HepG2 (cell line): ENCODE measurements around the gene AMD1. TPM values are rescaled to one million over a fixed set of nuclear protein-coding genes. Genes with fewer than 3 reads are reported as not detected.

ENCODE experiments used
- BRD4 ChIP-seq: sonication (generic); formaldehyde crosslinking; IDR thresholded peaks from 2 replicates; pipeline ENCODE4 v1.4.0; 2020; ENCODE audit warnings: missing genetic modification reagents
- DZIP1 ChIP-seq: sonication (generic); formaldehyde crosslinking; IDR thresholded peaks from 2 replicates; pipeline ENCODE4 v1.5.0; 2020; ENCODE audit warnings: mild to moderate bottlenecking, missing genetic modification reagents
- GMEB2 ChIP-seq: IDR thresholded peaks from 2 replicates; pipeline ENCODE4 v1.6.1; 2016; ENCODE audit warnings: missing biosample characterization, missing genetic modification reagents, low read depth
- KDM6A ChIP-seq: IDR thresholded peaks from 2 replicates; pipeline ENCODE4 v1.6.1; 2016; ENCODE audit warnings: low read depth
- KLF6 ChIP-seq: IDR thresholded peaks from 2 replicates; pipeline ENCODE4 v1.8.0; 2016; ENCODE audit warnings: missing biosample characterization, missing genetic modification reagents
- KLF9 ChIP-seq: IDR thresholded peaks from 2 replicates; pipeline ENCODE4 v1.6.1; 2016; ENCODE audit warnings: low read depth
- NCOA1 ChIP-seq: sonication (generic); formaldehyde crosslinking; IDR thresholded peaks from 2 replicates; pipeline ENCODE4 v1.9.0; 2021; ENCODE audit warnings: missing genetic modification reagents
- NFE2L2 ChIP-seq: fragments of 150-350 bp; IDR thresholded peaks from 2 replicates; pipeline ENCODE4 v1.6.1; 2014; ENCODE audit warnings: low read length
- NFRKB ChIP-seq: fragments of 450-650 bp; IDR thresholded peaks from 2 replicates; pipeline ENCODE4 v1.6.1; 2017
- NR2C2 ChIP-seq: sonication (generic); formaldehyde crosslinking; IDR thresholded peaks from 2 replicates; pipeline ENCODE4 v1.4.0; 2020; ENCODE audit warnings: missing genetic modification reagents, mild to moderate bottlenecking, moderate library complexity, borderline replicate concordance
- RFX1 ChIP-seq: fragments of 450-650 bp; IDR thresholded peaks from 2 replicates; pipeline ENCODE4 v1.6.1; 2017
- SMAD9 ChIP-seq: sonication (generic); formaldehyde crosslinking; IDR thresholded peaks from 2 replicates; pipeline ENCODE4 v1.5.1; 2020; ENCODE audit warnings: mild to moderate bottlenecking, missing genetic modification reagents
- ZBTB25 ChIP-seq: IDR thresholded peaks from 2 replicates; pipeline ENCODE4 v1.6.1; 2018; ENCODE audit warnings: missing genetic modification reagents
- ZFP82 ChIP-seq: sonication (generic); formaldehyde crosslinking; IDR thresholded peaks from 2 replicates; pipeline ENCODE4 v1.5.1; 2020; ENCODE audit warnings: mild to moderate bottlenecking, missing genetic modification reagents, borderline replicate concordance
- ZKSCAN5 ChIP-seq: sonication (generic); formaldehyde crosslinking; IDR thresholded peaks from 2 replicates; pipeline ENCODE4 v1.5.1; 2020; ENCODE audit warnings: mild to moderate bottlenecking, missing genetic modification reagents
- ZMAT3 ChIP-seq: sonication (generic); formaldehyde crosslinking; conservative IDR thresholded peaks from 2 replicates; pipeline ENCODE4 v1.7.0; 2021; ENCODE audit warnings: missing genetic modification reagents
- ZNF10 ChIP-seq: sonication (generic); formaldehyde crosslinking; IDR thresholded peaks from 2 replicates; pipeline ENCODE4 v1.4.0; 2020; ENCODE audit warnings: mild to moderate bottlenecking, low read depth, missing genetic modification reagents, borderline replicate concordance
- ZNF414 ChIP-seq: sonication (generic); formaldehyde crosslinking; IDR thresholded peaks from 2 replicates; pipeline ENCODE4 v1.5.0; 2020; ENCODE audit warnings: missing genetic modification reagents
- ZNF552 ChIP-seq: sonication (generic); formaldehyde crosslinking; IDR thresholded peaks from 2 replicates; pipeline ENCODE4 v1.9.0; 2022; ENCODE audit warnings: missing genetic modification reagents, mild to moderate bottlenecking, borderline replicate concordance
- ZNF589 ChIP-seq: sonication (generic); formaldehyde crosslinking; conservative IDR thresholded peaks from 2 replicates; pipeline ENCODE4 v1.8.0; 2022; ENCODE audit warnings: mild to moderate bottlenecking, moderate library complexity, missing genetic modification reagents
- ZNF703 ChIP-seq: sonication (generic); formaldehyde crosslinking; IDR thresholded peaks from 2 replicates; pipeline ENCODE4 v1.5.1; 2020; ENCODE audit warnings: missing genetic modification reagents, mild to moderate bottlenecking, moderate library complexity, borderline replicate concordance
- ZNF770 ChIP-seq: sonication (generic); formaldehyde crosslinking; IDR thresholded peaks from 2 replicates; pipeline ENCODE4 v1.5.0; 2020; ENCODE audit warnings: mild to moderate bottlenecking, missing genetic modification reagents
- ZNF777 ChIP-seq: sonication (generic); formaldehyde crosslinking; IDR thresholded peaks from 2 replicates; pipeline ENCODE4 v1.4.0; 2020; ENCODE audit warnings: missing genetic modification reagents
- polyA plus RNA-seq, 8 experiments: library from polyadenylated mRNA; depleted of rRNA in 3 of 8; stranded (reverse) in 7 of 8; unstranded in 1 of 8; fragments of >200 nt; fragmentation: Illumina TruSeq in 4 of 8; extraction: Trizol in 4 of 8; gene quantifications; 2 replicates each; pipeline versions ENCODE4 v1.2.1 to v1.2.3, GENCODE V29; 2011 to 2016; ENCODE audit warnings: low read depth in 4 of 8, missing spikeins in 1 of 8, mixed read lengths in 1 of 8; ENCODE audit not compliant: insufficient read depth in 1 of 8
- total RNA-seq, 5 experiments: library from RNA; depleted of rRNA; stranded (reverse); fragments of >200 nt; fragmentation: Illumina TruSeq; extraction: Trizol; gene quantifications; 2 replicates each; pipeline ENCODE4 v1.2.3, GENCODE V29; 2016; ENCODE audit warnings: low read depth in 1 of 5

Gene AMD1
- total and polyA plus RNA-seq, 2 of the 13 experiments (the other 11 are each of a cell fraction or from before 2014, with no cell fraction given), result 108 to 123 TPM

- TF ChIP-seq KLF6, result peak; percentile 91
- 0 out of 2 replicates have a peak, but pooled peaks have one; percentile 35 for TF ChIP-seq NFRKB
- no peak for TF ChIP-seq SMAD9
- TF ChIP-seq GMEB2 (CRISPR knock-in tag), result no peak
- TF ChIP-seq ZNF777 (CRISPR knock-in tag), result no peak
- no peak for TF ChIP-seq ZMAT3
- no peak for TF ChIP-seq NCOA1 (CRISPR knock-in tag)
- TF ChIP-seq NFE2L2, result no peak
- TF ChIP-seq ZBTB25, result peak; percentile 84
- no peak for TF ChIP-seq RFX1
- TF ChIP-seq KLF9, result no peak
- no peak; the same call in 1 of the 2 replicates for TF ChIP-seq ZNF589 (CRISPR knock-in tag)
- 0 out of 2 replicates have a peak, but pooled peaks have one; percentile 14 for TF ChIP-seq NR2C2
- TF ChIP-seq KDM6A (CRISPR knock-in tag), result no peak
- TF ChIP-seq ZNF10 (CRISPR knock-in tag), result no peak
- TF ChIP-seq BRD4 (CRISPR knock-in tag), result no peak; the same call in none of the 2 replicates
- no peak; the same call in 1 of the 2 replicates for TF ChIP-seq ZNF414 (CRISPR knock-in tag)
- no peak for TF ChIP-seq ZNF552 (CRISPR knock-in tag)
- TF ChIP-seq ZFP82 (CRISPR knock-in tag), result peak; percentile 12; the same call in 1 of the 2 replicates
- no peak for TF ChIP-seq DZIP1
- no peak for TF ChIP-seq ZKSCAN5
- TF ChIP-seq ZNF703 (CRISPR knock-in tag), result no peak
- TF ChIP-seq ZNF770 (CRISPR knock-in tag), result no peak
Observed at GRCh38 chr6:110873981-110874879, at the start of gene AMD1 (continued).
